ENCODE results near the gene IRX6. TPM values are rescaled to one million over a fixed set of nuclear protein-coding genes. Genes with fewer than 3 reads are reported as not detected.

IRX6 gene
- total and polyA plus RNA-seq, 2 of the 8 experiments (the other 6 are each of a cell fraction or from before 2014, with no cell fraction given): 0.61 TPM; not detected in 1

DNA sequence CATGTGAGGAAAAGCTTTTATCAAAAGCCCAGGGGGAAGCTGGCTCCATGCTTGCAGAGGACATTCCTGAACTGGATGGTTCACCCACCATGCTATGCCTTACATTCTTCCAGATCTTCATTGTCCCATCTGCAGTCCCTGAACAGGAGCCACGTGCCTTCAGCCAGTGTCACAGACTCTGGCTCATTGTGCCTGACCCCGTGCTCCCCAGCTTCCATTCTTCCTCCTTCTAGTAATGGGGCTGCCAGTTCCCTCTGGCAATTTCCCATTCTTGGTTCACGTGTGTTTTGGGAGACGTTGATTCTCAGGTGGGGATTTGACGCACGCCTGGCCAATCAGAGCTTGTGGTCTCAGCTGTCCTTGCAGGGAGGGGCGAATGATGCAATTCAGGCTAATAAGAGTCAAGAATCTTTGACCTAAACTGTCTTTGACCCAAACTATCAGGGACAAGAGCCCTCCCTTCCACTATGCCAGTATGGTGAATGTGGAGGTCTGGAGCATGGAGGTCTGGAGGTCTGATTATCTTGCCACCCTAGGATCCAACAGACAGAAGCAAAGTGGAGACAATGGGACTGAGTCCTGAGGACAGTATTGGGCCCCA, 52.7 kb downstream of the IRX6 start:
- Histone ChIP-seq H3K23me2 (ENCODE audit: low read depth, low read length) (no peaks in the 10 kb centered on the region), H2BK5ac (ENCODE audit: low read depth, low read length) (no peak overlapping the region), H3K79me1 (ENCODE audit: low read depth, low read length) (no peaks in the 10 kb centered on the region), H3K79me2 (ENCODE audit: control insufficient read depth in 1 of 2, insufficient read depth in 2 of 2, low read length in 2 of 2) (no peaks in the 10 kb centered on the region), H3K4ac (replicated peaks; ENCODE audit: insufficient read length, low read depth, low read length) (no peak overlapping the region), H2AFZ (ENCODE audit: low read length) (peak overlapping the region; percentile 68), H3K4me2 (ENCODE audit: insufficient read depth in 1 of 2, low read depth in 2 of 2, low read length in 2 of 2) (no peak overlapping the region), H2BK20ac (ENCODE audit: low read length) (no peak overlapping the region), H3K27me3 (replicated peaks in 1 of 4; ENCODE audit: control insufficient read depth in 3 of 4, extremely low read depth in 1 of 4, insufficient read depth in 3 of 4, low read length in 3 of 4) (no peaks in the 10 kb centered on the region; a peak in 1 of 7 replicates), H3K9me3 (ENCODE audit: insufficient read depth in 2 of 2, low read depth in 1 of 2, low read length in 1 of 2) (no peaks in the 10 kb centered on the region), H3K14ac (ENCODE audit: insufficient read length) (no peak overlapping the region), H2BK120ac (replicated peaks; ENCODE audit: low read depth, low read length) (no peak overlapping the region), H4K8ac (ENCODE audit: extremely low read depth, insufficient read depth, low read length) (no peak overlapping the region), H3K4me1 (replicated peaks in 1 of 4; ENCODE audit: control insufficient read depth in 3 of 4, insufficient read depth in 4 of 4, low read length in 3 of 4) (peaks cover 0 to 5% (median 0%) of the 10 kb centered on the region in 4 experiments; a peak in 2 of 7 replicates), H3K4me3 (ENCODE audit: extremely low read depth in 1 of 4, insufficient read depth in 2 of 4, low read depth in 3 of 4, low read length in 4 of 4) (no peak overlapping the region), H3K9ac (replicated peaks in 1 of 4; ENCODE audit: extremely low read depth in 1 of 4, low read depth in 3 of 4, low read length in 3 of 4) (no peak overlapping the region), H3K18ac (ENCODE audit: extremely low read depth, low read length) (no peak overlapping the region), H3K56ac (replicated peaks; ENCODE audit: insufficient read length, low read depth, low read length) (no peak overlapping the region), H2BK15ac (ENCODE audit: low read length) (no peak overlapping the region), H4K91ac (replicated peaks; ENCODE audit: insufficient read length, low read length) (no peak overlapping the region), H2BK12ac (ENCODE audit: low read depth, low read length) (peak overlapping the region; percentile 11; the same call in 1 of the 2 replicates), H4K5ac (ENCODE audit: insufficient read length, low read depth, low read length) (no peak overlapping the region), H3K36me3 (ENCODE audit: control insufficient read depth in 2 of 4, insufficient read depth in 4 of 4, low read length in 3 of 4) (no peaks in the 10 kb centered on the region), H4K20me1 (replicated peaks in 1 of 2; ENCODE audit: control insufficient read depth in 1 of 2, insufficient read depth in 2 of 2, low read length in 2 of 2) (no peaks in the 10 kb centered on the region), H2AK5ac (ENCODE audit: low read depth, low read length) (no peak overlapping the region), H3K23ac (ENCODE audit: insufficient read length) (no peak overlapping the region), H3K27ac (ENCODE audit: low read depth, low read length) (no peak overlapping the region)
- FAIRE-seq (no peak), DNase-seq (ENCODE audit: low read depth in 1 of 2, low spot score in 2 of 2) (no peak)
- POLR2A ChIA-PET (ENCODE audit: partially characterized antibody): no interaction called here
- TF ChIP-seq GABPA (IDR thresholded peaks at IDR 0.05; ENCODE audit: borderline replicate concordance, insufficient read depth, low read length) (no peak), NRF1 (IDR thresholded peaks at IDR 0.05; ENCODE audit: low read depth, low read length) (no peak), RNF2 (IDR thresholded peaks at IDR 0.05; ENCODE audit: borderline replicate concordance, low read depth, low read length, missing control alignments, poor library complexity, severe bottlenecking) (no peak), HDAC2 (IDR thresholded peaks at IDR 0.05; ENCODE audit: borderline replicate concordance in 1 of 2, low read depth in 2 of 2, low read length in 2 of 2) (no peak)
- CTCF ChIA-PET (ENCODE audit: partially characterized antibody): interaction anchor here (0.7 to 1.5 kb wide), 4 partner anchors 11 to 53 kb away, joined by 3 to 4 read pairs (median 3); partner anchors contain the start of gene IRX6
- WGBS, 2 experiments (ENCODE audit: extremely low coverage in 1 of 2, insufficient coverage in 1 of 2, insufficient read length in 1 of 2, insufficient replicate concordance in 2 of 2, low coverage in 1 of 2, low lambda C conversion rate in 2 of 2, missing lambda C conversion rate in 1 of 2): 92% methylated on average over 7 of the region's 7 CpGs; no CpG with 5 or more reads in 1 of the 2 experiments
